Measurements from ENCODE around the gene PTRH2.

Gene PTRH2

GRCh38 chr17:59723041-59723440 lies 15.8 kb upstream of the PTRH2 start:
- TF ChIP-seq, protein P1, sequence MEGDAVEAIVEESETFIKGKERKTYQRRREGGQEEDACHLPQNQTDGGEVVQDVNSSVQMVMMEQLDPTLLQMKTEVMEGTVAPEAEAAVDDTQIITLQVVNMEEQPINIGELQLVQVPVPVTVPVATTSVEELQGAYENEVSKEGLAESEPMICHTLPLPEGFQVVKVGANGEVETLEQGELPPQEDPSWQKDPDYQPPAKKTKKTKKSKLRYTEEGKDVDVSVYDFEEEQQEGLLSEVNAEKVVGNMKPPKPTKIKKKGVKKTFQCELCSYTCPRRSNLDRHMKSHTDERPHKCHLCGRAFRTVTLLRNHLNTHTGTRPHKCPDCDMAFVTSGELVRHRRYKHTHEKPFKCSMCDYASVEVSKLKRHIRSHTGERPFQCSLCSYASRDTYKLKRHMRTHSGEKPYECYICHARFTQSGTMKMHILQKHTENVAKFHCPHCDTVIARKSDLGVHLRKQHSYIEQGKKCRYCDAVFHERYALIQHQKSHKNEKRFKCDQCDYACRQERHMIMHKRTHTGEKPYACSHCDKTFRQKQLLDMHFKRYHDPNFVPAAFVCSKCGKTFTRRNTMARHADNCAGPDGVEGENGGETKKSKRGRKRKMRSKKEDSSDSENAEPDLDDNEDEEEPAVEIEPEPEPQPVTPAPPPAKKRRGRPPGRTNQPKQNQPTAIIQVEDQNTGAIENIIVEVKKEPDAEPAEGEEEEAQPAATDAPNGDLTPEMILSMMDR (IDR thresholded peaks at IDR 0.05; ENCODE audit: low read depth, low read length, missing control alignments): no peak
- H3K4me3 ChIP-seq (replicated peaks; ENCODE audit: low read depth, low read length): no peak overlapping the region
- DNase-seq (ENCODE audit: extremely low read depth, low read depth): no peak

GRCh38 chr17:59722623-59723022 lies 15.4 kb upstream of the PTRH2 start:
- no peak for DNase-seq (ENCODE audit: extremely low read depth, low read depth)
- TF ChIP-seq, protein P1 (IDR thresholded peaks at IDR 0.05; ENCODE audit: low read depth, low read length, missing control alignments): no peak
- no peak overlapping the region for H3K4me3 ChIP-seq (replicated peaks; ENCODE audit: low read depth, low read length)

- H3K4me3 ChIP-seq (replicated peaks; ENCODE audit: low read depth, low read length): no peak overlapping the region
- TF ChIP-seq, protein P1 (IDR thresholded peaks at IDR 0.05; ENCODE audit: low read depth, low read length, missing control alignments): no peak
- DNase-seq (ENCODE audit: extremely low read depth, low read depth): no peak
Measured at GRCh38 chr17:59719526-59719925, 12.3 kb upstream of the PTRH2 start.

DNA sequence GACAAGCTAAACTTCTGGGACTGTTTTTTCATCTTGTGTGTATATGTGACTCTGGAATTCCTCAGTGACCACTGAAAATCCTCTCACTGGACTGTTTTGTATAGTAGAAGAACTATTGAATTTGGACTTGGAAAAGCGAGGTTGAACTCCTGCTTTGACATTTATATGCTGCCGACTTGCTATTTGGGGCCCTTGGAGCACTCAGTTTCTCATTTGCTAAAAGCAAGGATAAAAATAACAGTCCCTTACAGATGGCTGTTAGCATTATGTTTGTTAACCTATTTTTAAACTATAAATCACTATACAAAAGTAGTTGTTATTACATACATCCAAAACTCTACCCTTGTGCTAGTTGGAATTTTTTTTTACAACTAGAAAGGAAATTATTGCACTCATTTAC lies 9.2 kb upstream of the PTRH2 start:
- H3K4me3 ChIP-seq (replicated peaks; ENCODE audit: low read depth, low read length): no peak overlapping the region
- TF ChIP-seq, protein P1 (IDR thresholded peaks at IDR 0.05; ENCODE audit: low read depth, low read length, missing control alignments): no peak
- DNase-seq (ENCODE audit: extremely low read depth, low read depth): no peak

- DNase-seq (ENCODE audit: extremely low read depth, low read depth): no peak
- TF ChIP-seq, protein P1 (IDR thresholded peaks at IDR 0.05; ENCODE audit: low read depth, low read length, missing control alignments): no peak
- H3K4me3 ChIP-seq (replicated peaks; ENCODE audit: low read depth, low read length): no peak overlapping the region
Measured at GRCh38 chr17:59714255-59714654, 7.0 kb upstream of the PTRH2 start.

DNA sequence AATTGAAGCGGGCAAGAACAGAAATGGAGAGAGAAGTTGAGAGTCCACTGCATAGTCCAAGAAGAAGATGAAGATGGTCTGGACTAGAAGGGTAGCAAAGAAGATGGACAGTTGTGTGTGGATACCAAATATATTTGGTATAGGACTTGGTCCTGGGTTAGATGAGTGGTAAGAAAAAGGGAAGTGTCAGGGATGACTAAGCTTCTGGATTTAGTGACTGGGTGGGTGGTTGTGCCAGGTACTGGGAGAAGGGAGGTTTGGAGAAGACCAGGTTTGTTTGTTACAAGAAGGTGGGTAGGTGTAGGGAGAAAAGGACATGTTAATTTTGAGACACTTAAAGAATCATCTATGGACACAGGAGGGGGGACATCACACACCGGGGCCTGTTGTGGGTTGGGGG lies 5.6 kb upstream of the PTRH2 start:
- H3K4me3 ChIP-seq (replicated peaks; ENCODE audit: low read depth, low read length): no peak overlapping the region
- TF ChIP-seq, protein P1 (IDR thresholded peaks at IDR 0.05; ENCODE audit: low read depth, low read length, missing control alignments): no peak
- DNase-seq (ENCODE audit: extremely low read depth, low read depth): no peak

DNA sequence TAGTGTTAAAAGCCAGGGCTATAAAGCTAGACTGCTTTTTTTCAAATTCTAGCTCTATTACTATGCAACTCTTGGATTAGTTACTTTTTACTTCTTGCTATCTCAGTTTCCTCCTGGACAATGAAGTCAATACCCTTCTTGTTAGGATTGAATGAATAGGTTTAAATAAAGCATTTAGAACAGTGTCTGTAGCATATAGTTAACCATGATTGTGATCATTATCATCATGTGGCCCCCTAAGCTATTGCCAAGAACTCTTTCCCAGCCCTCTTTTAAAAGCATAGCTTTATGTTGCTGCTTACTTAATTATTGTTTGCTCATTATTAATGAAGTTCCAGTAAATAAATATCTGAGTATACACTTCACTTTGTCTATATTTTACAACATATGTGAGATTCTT lies 4.7 kb upstream of the PTRH2 start:
- DNase-seq (ENCODE audit: extremely low read depth, low read depth): no peak
- no peak overlapping the region for H3K4me3 ChIP-seq (replicated peaks; ENCODE audit: low read depth, low read length)
- TF ChIP-seq, protein P1 (IDR thresholded peaks at IDR 0.05; ENCODE audit: low read depth, low read length, missing control alignments): no peak
